Mesothelial cell of epicardium (in vitro differentiated cells): Measurements from ENCODE around the gene PRMT3. TPM values are rescaled to one million over a fixed set of nuclear protein-coding genes. Genes with fewer than 3 reads are reported as not detected.

ENCODE experiments used
- DNase-seq, 2 experiments: peaks; one replicate each; pipeline ENCODE4 v3.0.0; 2021; ENCODE audit warnings: low spot score in 2 of 2; ENCODE audit not compliant: unreplicated experiment in 2 of 2
- H3K27ac Mint-ChIP-seq: 2 replicates; pipeline ENCODE4 v1.8.0; 2021; ENCODE audit warnings: mixed read lengths
- H3K27me3 Mint-ChIP-seq: 2 replicates; pipeline ENCODE4 v1.8.0; 2021; ENCODE audit warnings: low read depth, mixed read lengths
- H3K36me3 Mint-ChIP-seq: 2 replicates; pipeline ENCODE4 v1.8.0; 2021; ENCODE audit warnings: mixed read lengths
- H3K4me1 Mint-ChIP-seq: 2 replicates; pipeline ENCODE4 v1.8.0; 2021; ENCODE audit warnings: mixed read lengths
- H3K4me3 Mint-ChIP-seq: 2 replicates; pipeline ENCODE4 v1.8.0; 2021; ENCODE audit warnings: mild to moderate bottlenecking, moderate library complexity, mixed read lengths
- H3K9me3 Mint-ChIP-seq: 2 replicates; pipeline ENCODE4 v1.8.0; 2021; ENCODE audit warnings: mixed read lengths
- total RNA-seq: library from RNA; stranded (reverse); gene quantifications from 3 replicates; pipeline ENCODE4 v1.2.1, GENCODE V29; 2021
- TF ChIP-seq, protein P1 (sequence below): fragments of 200-600 bp; sonication (generic); IDR thresholded peaks from one replicate; pipeline ENCODE4 v1.5.0; 2021; ENCODE audit warnings: antibody characterized with exemption; ENCODE audit not compliant: unreplicated experiment

The PRMT3 gene
- total RNA-seq, 1 donor from 2014 or later: 19.2 TPM

DNA sequence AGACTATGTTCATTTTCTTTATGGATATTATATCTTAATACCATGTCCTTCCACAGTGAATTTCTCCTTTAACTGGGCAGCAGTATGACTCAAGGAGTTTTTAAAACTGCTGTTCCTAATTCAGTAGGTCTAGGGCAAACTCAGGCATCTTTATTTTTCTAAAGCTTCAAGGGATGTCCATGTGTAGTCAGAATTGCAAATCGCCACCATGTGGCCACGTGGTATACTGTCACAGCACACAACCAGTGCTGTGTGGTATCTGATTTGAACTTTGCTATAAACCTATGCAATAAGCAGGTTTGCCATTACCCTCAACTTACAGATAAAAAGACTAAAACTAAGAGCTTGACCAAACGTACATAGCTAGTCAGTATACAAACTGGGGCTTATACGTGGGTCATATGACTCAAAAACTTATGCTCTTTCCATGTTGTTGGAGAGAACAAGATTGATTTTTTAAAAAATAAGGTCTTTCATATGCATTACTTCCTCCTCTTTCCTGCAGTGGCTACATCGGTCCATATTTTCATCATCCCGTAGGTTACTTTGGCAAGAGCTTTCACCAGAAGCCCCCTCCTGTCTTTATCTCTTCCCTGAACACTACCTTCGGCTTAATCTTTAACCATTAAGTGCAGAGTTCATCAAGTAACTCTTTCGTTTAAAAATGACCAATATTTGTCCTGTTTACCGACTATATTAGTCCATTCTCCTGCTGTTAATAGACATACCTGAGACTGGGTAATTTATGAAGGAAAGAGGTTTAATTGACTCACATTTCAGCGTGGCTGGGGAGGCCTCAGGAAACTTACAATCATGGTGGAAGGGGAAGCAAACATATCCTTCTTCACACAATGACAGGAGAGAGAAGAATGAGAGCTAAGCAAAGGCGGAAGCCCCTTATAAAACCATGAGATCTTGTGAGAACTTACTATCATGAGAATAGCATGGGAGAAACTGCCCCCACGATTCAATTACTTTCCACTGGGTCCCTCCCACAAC, 32.0 kb upstream of the PRMT3 start:
- no peak for DNase-seq
- H3K27me3 Mint-ChIP-seq: peaks cover 1% of the 10 kb centered on the region
- TF ChIP-seq, protein P1, sequence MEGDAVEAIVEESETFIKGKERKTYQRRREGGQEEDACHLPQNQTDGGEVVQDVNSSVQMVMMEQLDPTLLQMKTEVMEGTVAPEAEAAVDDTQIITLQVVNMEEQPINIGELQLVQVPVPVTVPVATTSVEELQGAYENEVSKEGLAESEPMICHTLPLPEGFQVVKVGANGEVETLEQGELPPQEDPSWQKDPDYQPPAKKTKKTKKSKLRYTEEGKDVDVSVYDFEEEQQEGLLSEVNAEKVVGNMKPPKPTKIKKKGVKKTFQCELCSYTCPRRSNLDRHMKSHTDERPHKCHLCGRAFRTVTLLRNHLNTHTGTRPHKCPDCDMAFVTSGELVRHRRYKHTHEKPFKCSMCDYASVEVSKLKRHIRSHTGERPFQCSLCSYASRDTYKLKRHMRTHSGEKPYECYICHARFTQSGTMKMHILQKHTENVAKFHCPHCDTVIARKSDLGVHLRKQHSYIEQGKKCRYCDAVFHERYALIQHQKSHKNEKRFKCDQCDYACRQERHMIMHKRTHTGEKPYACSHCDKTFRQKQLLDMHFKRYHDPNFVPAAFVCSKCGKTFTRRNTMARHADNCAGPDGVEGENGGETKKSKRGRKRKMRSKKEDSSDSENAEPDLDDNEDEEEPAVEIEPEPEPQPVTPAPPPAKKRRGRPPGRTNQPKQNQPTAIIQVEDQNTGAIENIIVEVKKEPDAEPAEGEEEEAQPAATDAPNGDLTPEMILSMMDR: peak; percentile 68
- H3K4me1 Mint-ChIP-seq: peaks cover 6% of the 10 kb centered on the region
- H3K4me3 Mint-ChIP-seq: no peak overlapping the region
- no peaks in the 10 kb centered on the region for H3K9me3 Mint-ChIP-seq
- H3K36me3 Mint-ChIP-seq: no peaks in the 10 kb centered on the region
- H3K27ac Mint-ChIP-seq: no peak overlapping the region

DNA sequence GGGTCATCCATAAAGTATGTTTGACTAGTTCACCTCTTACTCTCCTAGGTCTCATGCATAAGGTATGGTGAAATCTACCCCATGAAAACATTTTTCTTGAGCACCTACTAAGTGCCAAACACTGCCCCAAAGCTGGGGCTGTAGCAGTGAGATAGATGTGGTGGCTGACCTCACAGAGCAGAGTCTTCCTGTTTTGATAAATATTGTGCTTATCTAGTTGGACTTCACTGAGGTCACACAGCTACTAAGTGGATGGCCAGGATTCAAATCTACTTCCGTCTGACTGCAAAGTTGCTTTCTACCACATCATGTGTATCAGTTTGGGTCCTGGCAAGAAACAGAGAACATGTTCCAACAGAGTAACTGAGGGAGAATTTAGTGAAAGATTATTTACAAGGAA, 30.4 kb upstream of the PRMT3 start:
- H3K36me3 Mint-ChIP-seq: no peaks in the 10 kb centered on the region
- H3K27me3 Mint-ChIP-seq: peaks cover 1% of the 10 kb centered on the region
- no peak overlapping the region for H3K27ac Mint-ChIP-seq
- DNase-seq: no peak
- no peak overlapping the region for H3K4me3 Mint-ChIP-seq
- TF ChIP-seq, protein P1: no peak
- peaks cover 2% of the 10 kb centered on the region for H3K4me1 Mint-ChIP-seq
- no peaks in the 10 kb centered on the region for H3K9me3 Mint-ChIP-seq

DNA sequence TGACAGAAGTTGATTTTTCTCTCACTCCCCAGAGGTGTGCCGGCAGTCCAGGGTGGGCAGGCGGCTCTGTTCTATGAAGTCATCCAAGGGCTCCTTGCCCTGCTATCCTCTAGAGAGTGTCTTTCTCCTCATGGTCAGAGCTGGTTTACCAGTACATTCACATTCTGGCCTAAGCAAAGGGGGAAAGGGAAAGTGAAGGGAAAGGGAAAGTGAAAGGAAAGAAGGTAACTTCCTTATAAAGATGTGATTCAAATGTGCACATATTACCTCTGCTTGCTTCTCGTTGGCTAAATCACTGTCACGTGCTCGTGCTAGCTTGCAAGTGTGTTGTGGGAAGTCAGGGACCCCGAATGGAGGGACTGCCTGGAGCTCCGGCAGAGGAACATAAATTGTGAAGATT, 26.9 kb upstream of the PRMT3 start:
- H3K27ac Mint-ChIP-seq: no peak overlapping the region
- TF ChIP-seq, protein P1: no peak
- DNase-seq: no peak
- H3K4me3 Mint-ChIP-seq: no peak overlapping the region
- no peaks in the 10 kb centered on the region for H3K9me3 Mint-ChIP-seq
- H3K4me1 Mint-ChIP-seq: peaks cover 13% of the 10 kb centered on the region
- no peaks in the 10 kb centered on the region for H3K36me3 Mint-ChIP-seq
- peaks cover 1% of the 10 kb centered on the region for H3K27me3 Mint-ChIP-seq

DNA sequence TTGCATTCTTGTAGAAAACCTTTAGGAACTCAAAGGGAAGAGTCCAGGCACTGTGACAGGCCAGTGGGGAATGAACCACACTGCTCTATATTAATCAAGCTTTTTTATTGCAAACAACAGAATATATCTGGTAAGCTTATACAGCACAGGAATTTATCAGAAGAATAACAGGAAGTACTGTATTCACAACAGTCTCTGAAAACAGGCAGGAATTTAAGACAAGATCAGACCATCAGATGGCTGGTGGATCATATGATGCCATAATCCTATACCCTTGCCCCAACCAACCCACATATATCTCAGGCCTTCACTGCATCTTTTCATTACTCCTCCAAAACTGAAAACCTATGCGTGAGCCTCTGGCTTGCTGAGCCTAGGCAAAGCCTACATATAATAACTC, 25.0 kb upstream of the PRMT3 start:
- Mint-ChIP-seq H3K36me3 (no peaks in the 10 kb centered on the region), H3K27me3 (no peaks in the 10 kb centered on the region), H3K9me3 (no peaks in the 10 kb centered on the region), H3K27ac (no peak overlapping the region), H3K4me3 (peak overlapping the region; percentile 76), H3K4me1 (peaks cover 26% of the 10 kb centered on the region)
- no peak for DNase-seq
- TF ChIP-seq, protein P1: no peak

DNA sequence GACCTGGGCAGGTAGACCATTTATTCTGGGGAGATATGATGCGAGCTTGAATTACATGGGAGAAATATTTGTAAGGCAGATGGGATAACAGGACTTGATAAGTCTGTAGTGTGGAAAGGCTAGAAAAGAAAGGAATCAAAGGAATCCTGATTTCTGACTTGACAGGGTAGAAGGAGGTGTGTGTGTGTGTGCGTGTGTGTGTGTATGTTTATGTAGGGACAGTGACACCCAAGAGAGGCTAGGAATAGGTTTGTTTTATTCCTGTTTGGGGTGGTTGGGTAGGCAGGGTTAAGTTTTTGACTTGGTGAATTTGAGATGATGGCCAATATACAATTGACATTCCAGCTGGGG, 24.4 kb upstream of the PRMT3 start:
- no peak for DNase-seq
- peak overlapping the region; percentile 3 for H3K27ac Mint-ChIP-seq
- peaks cover 29% of the 10 kb centered on the region for H3K4me1 Mint-ChIP-seq

More for the DNA sequence above, 24.4 kb upstream of the PRMT3 start:
- TF ChIP-seq, protein P1: no peak
- Mint-ChIP-seq H3K4me3 (peak overlapping the region; percentile 76), H3K36me3 (no peaks in the 10 kb centered on the region), H3K9me3 (no peaks in the 10 kb centered on the region), H3K27me3 (no peaks in the 10 kb centered on the region)
